Astrocyte (in vitro differentiated cells and primary cell): Measurements from ENCODE around the gene SKAP2. TPM values are rescaled to one million over a fixed set of nuclear protein-coding genes. Genes with fewer than 3 reads are reported as not detected.

Source experiments
- DNase-seq: peaks from one replicate; pipeline ENCODE4 v3.0.0-alpha.2; 2010; ENCODE audit warnings: low read depth
- FAIRE-seq: peaks from 2 replicates; lab custom pipeline; 2011; peaks lifted over from hg19 to GRCh38; lab: Jason Lieb, UNC
- H2AFZ ChIP-seq: 2 replicates; pipeline ENCODE4 v1.6.0; 2012; ENCODE audit warnings: low read depth, low read length, inconsistent platforms
- H3K27ac ChIP-seq: 2 replicates; pipeline ENCODE4 v1.5.1; 2011; ENCODE audit warnings: low read depth, low read length, inconsistent platforms
- H3K27me3 ChIP-seq: 2 replicates; pipeline ENCODE4 v1.6.0; 2011; ENCODE audit warnings: low read length, inconsistent platforms; ENCODE audit not compliant: insufficient read depth
- H3K36me3 ChIP-seq: 2 replicates; pipeline ENCODE4 v1.5.1; 2011; ENCODE audit warnings: low read length, inconsistent platforms; ENCODE audit not compliant: insufficient read depth
- H3K4me1 ChIP-seq: 2 replicates; pipeline ENCODE4 v1.5.1; 2011; ENCODE audit warnings: low read length, inconsistent platforms; ENCODE audit not compliant: insufficient read depth
- H3K4me2 ChIP-seq: 2 replicates; pipeline ENCODE4 v1.6.0; 2012; ENCODE audit warnings: low read length, inconsistent platforms
- H3K4me3 ChIP-seq: 2 replicates; pipeline ENCODE4 v1.5.1; 2011; ENCODE audit warnings: low read depth, mild to moderate bottlenecking, low read length, inconsistent platforms; ENCODE audit not compliant: insufficient read depth
- H3K79me2 ChIP-seq: 2 replicates; pipeline ENCODE4 v1.6.0; 2012; ENCODE audit warnings: mild to moderate bottlenecking, low read length, inconsistent platforms; ENCODE audit not compliant: insufficient read depth
- H3K9ac ChIP-seq: 2 replicates; pipeline ENCODE4 v1.6.0; 2012; ENCODE audit warnings: mild to moderate bottlenecking, low read length, inconsistent platforms
- H3K9me3 ChIP-seq: 2 replicates; pipeline ENCODE4 v1.5.1; 2012; ENCODE audit warnings: low read depth, mild to moderate bottlenecking, low read length, inconsistent platforms; ENCODE audit not compliant: insufficient read depth
- H4K20me1 ChIP-seq: 2 replicates; pipeline ENCODE4 v1.6.0; 2012; ENCODE audit warnings: low read length, inconsistent platforms; ENCODE audit not compliant: insufficient read depth
- H3K27ac Mint-ChIP-seq: one replicate; pipeline ENCODE4 v1.8.0; 2021; ENCODE audit warnings: mild to moderate bottlenecking, mixed read lengths; ENCODE audit not compliant: unreplicated experiment
- H3K27me3 Mint-ChIP-seq: one replicate; pipeline ENCODE4 v1.8.0; 2021; ENCODE audit warnings: low read depth, mixed read lengths; ENCODE audit not compliant: unreplicated experiment
- H3K36me3 Mint-ChIP-seq: one replicate; pipeline ENCODE4 v1.8.0; 2021; ENCODE audit warnings: low read depth, mixed read lengths; ENCODE audit not compliant: unreplicated experiment
- H3K4me1 Mint-ChIP-seq: one replicate; pipeline ENCODE4 v1.8.0; 2021; ENCODE audit warnings: low read depth, mixed read lengths; ENCODE audit not compliant: unreplicated experiment
- H3K4me3 Mint-ChIP-seq: one replicate; pipeline ENCODE4 v1.8.0; 2021; ENCODE audit warnings: mild to moderate bottlenecking, moderate library complexity, mixed read lengths; ENCODE audit not compliant: unreplicated experiment
- H3K9me3 Mint-ChIP-seq: one replicate; pipeline ENCODE4 v1.8.0; 2021; ENCODE audit warnings: mild to moderate bottlenecking, mixed read lengths; ENCODE audit not compliant: unreplicated experiment
- CTCF ChIP-seq: IDR thresholded peaks from 2 replicates; pipeline ENCODE4 v1.5.1; 2011; ENCODE audit warnings: low read depth, mild to moderate bottlenecking, inconsistent platforms, low read length, moderate library complexity; ENCODE audit not compliant: insufficient read depth
- EZH2 ChIP-seq: IDR thresholded peaks from 2 replicates; pipeline ENCODE4 v1.6.1; 2012; ENCODE audit warnings: mild to moderate bottlenecking, low read length, inconsistent platforms; ENCODE audit not compliant: insufficient read depth
- total RNA-seq: library from RNA; stranded (reverse); gene quantifications from 2 replicates; pipeline ENCODE4 v1.2.1, GENCODE V29; 2021

SKAP2 gene
- total RNA-seq, 1 donor from 2014 or later, result 10.1 TPM

GRCh38 chr7:26688936-26689506 lies 175.4 kb downstream of the SKAP2 start:
- no peaks in the 10 kb centered on the region for H3K9me3 ChIP-seq
- DNase-seq (no peak), FAIRE-seq (no peak)
- Mint-ChIP-seq H3K4me1 (peaks cover 11% of the 10 kb centered on the region), H3K9me3 (no peaks in the 10 kb centered on the region), H3K4me3 (no peak overlapping the region), H3K36me3 (no peaks in the 10 kb centered on the region), H3K27me3 (no peaks in the 10 kb centered on the region), H3K27ac (no peak overlapping the region)
- peaks cover 4% of the 10 kb centered on the region for H3K27me3 ChIP-seq
- TF ChIP-seq EZH2 (no peak), CTCF (no peak)
- H2AFZ ChIP-seq, result no peak overlapping the region
- no peaks in the 10 kb centered on the region for H3K36me3 ChIP-seq
- H3K4me2 ChIP-seq, result no peak overlapping the region
- H4K20me1 ChIP-seq, result no peaks in the 10 kb centered on the region
- no peak overlapping the region for H3K9ac ChIP-seq
- H3K79me2 ChIP-seq, result no peaks in the 10 kb centered on the region
- no peak overlapping the region for H3K4me3 ChIP-seq
- peaks cover 4% of the 10 kb centered on the region for H3K4me1 ChIP-seq
- no peak overlapping the region for H3K27ac ChIP-seq

- H3K9ac ChIP-seq, result no peak overlapping the region
- DNase-seq, result no peak
- H3K9me3 ChIP-seq, result no peaks in the 10 kb centered on the region
- Mint-ChIP-seq H3K27me3 (no peaks in the 10 kb centered on the region), H3K36me3 (no peaks in the 10 kb centered on the region), H3K27ac (no peak overlapping the region), H3K4me3 (no peak overlapping the region), H3K4me1 (peaks cover 11% of the 10 kb centered on the region), H3K9me3 (no peaks in the 10 kb centered on the region)
- H3K4me2 ChIP-seq, result no peak overlapping the region
- H3K36me3 ChIP-seq, result no peaks in the 10 kb centered on the region
- TF ChIP-seq EZH2 (no peak), CTCF (no peak)
- no peak overlapping the region for H2AFZ ChIP-seq
- peaks cover 4% of the 10 kb centered on the region for H3K27me3 ChIP-seq
- H3K27ac ChIP-seq, result no peak overlapping the region
- no peaks in the 10 kb centered on the region for H3K79me2 ChIP-seq
- H3K4me3 ChIP-seq, result no peak overlapping the region
- FAIRE-seq, result no peak
- H4K20me1 ChIP-seq, result no peaks in the 10 kb centered on the region
- H3K4me1 ChIP-seq, result peaks cover 4% of the 10 kb centered on the region
These were observed 176.0 kb downstream of the SKAP2 start for GRCh38 chr7:26688388-26688787.

GRCh38 chr7:26687032-26687431 lies 177.4 kb downstream of the SKAP2 start:
- no peaks in the 10 kb centered on the region for H3K36me3 Mint-ChIP-seq
- peaks cover 4% of the 10 kb centered on the region for H3K27me3 Mint-ChIP-seq
- H2AFZ ChIP-seq, result no peak overlapping the region
- H3K9me3 ChIP-seq, result no peaks in the 10 kb centered on the region
- no peak overlapping the region for H3K4me3 Mint-ChIP-seq
- peaks cover 9% of the 10 kb centered on the region for H3K4me1 Mint-ChIP-seq
- peaks cover 10% of the 10 kb centered on the region for H3K27me3 ChIP-seq
- FAIRE-seq (no peak), DNase-seq (no peak)
- H3K4me3 ChIP-seq, result no peak overlapping the region
- peaks cover 4% of the 10 kb centered on the region for H3K4me1 ChIP-seq
- peak overlapping the region; percentile 27 for H3K4me2 ChIP-seq
- H3K9ac ChIP-seq, result no peak overlapping the region
- peak overlapping the region; percentile 10 for H3K27ac Mint-ChIP-seq
- no peaks in the 10 kb centered on the region for H3K79me2 ChIP-seq
- TF ChIP-seq CTCF (no peak), EZH2 (no peak)
- no peaks in the 10 kb centered on the region for H4K20me1 ChIP-seq
- no peaks in the 10 kb centered on the region for H3K36me3 ChIP-seq
- no peak overlapping the region for H3K27ac ChIP-seq
- H3K9me3 Mint-ChIP-seq, result no peaks in the 10 kb centered on the region
